ENCODE measurements around the gene SYPL2. TPM values are rescaled to one million over a fixed set of nuclear protein-coding genes. Genes with fewer than 3 reads are reported as not detected.
A peak's percentile ranks its signal among the peaks of the same experiment; 100 is the strongest.

The SYPL2 gene
- total and polyA plus RNA-seq, 2 of the 8 experiments (the other 6 are each of a cell fraction or from before 2014, with no cell fraction given) = 1.5 TPM

DNA sequence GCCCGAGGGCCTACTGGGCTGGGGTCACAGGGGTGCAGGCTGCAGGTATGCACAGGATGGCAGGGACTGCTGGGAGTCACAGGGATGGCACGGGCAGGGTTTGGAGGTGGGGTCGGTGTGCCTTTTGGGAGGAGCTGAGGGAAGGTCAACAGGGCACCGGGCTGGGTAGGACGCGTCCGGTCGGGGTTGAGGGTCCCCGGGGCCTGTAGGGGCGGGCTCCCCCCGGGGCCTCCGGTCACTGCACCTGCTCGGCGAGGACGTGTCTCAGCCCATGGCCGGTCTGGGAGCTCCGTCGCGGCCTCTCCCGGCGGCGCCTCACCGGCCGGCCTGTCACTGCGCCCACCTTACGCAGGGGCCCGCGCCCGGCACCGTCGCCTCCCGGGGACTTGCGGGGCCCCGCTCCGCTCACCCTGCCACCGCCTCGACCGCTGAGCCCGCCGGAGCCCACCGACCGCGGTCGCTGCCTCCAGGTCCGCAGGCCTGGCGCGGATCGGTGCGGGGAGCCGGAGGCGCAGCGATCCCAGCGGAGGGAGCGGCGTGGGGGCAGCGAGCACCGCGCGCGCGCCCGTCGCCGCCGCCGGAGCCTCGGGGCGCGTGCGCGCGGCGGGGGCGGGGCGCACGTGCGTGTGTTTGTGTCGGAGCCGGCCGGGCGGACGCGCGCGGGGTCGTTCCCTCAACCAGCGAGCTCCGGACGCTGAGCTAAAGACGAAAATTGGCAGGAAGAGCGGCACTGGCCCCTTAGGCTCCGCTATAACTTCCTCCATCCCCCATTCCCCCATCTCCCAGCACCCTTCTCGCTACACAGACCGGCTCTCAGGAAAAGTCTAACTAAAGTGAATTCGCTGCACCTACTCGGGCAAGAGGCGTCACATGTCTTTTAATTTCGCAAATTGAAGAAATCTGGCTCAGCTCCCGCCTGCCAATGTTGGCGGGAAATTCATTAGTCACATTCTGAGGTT is 43.1 kb downstream of the SYPL2 start, which contains the start of gene AMIGO1:
Gene AMIGO1 (minus strand): TSS at position 552 of the 959 bp plus-strand sequence. CDS start 815 bp downstream, outside the sequence.
- Histone ChIP-seq H2BK20ac (ENCODE audit: low read length) (no peak within 1 kb of the TSS), H3K23ac (ENCODE audit: insufficient read length) (no peak within 1 kb of the TSS), H3K36me3 (ENCODE audit: control insufficient read depth in 2 of 4, insufficient read depth in 4 of 4, low read length in 3 of 4) (no peaks in the 10 kb centered on the region), H3K79me1 (ENCODE audit: low read depth, low read length) (no peaks in the 10 kb centered on the region), H3K56ac (replicated peaks; ENCODE audit: insufficient read length, low read depth, low read length) (peak within 1 kb of the TSS; percentile 55), H4K91ac (replicated peaks; ENCODE audit: insufficient read length, low read length) (no peak within 1 kb of the TSS), H3K27ac (ENCODE audit: low read depth, low read length) (no peak within 1 kb of the TSS), H2AFZ (ENCODE audit: low read length) (peak within 1 kb of the TSS; percentile 95), H3K4me2 (ENCODE audit: insufficient read depth in 1 of 2, low read depth in 2 of 2, low read length in 2 of 2) (peak within 1 kb of the TSS; percentile 90 to 97), H2BK120ac (replicated peaks; ENCODE audit: low read depth, low read length) (no peak within 1 kb of the TSS), H4K8ac (ENCODE audit: extremely low read depth, insufficient read depth, low read length) (no peak within 1 kb of the TSS; the same call in 1 of the 2 replicates), H3K4ac (replicated peaks; ENCODE audit: insufficient read length, low read depth, low read length) (peak within 1 kb of the TSS; percentile 20), H3K14ac (ENCODE audit: insufficient read length) (no peak within 1 kb of the TSS), H3K9ac (replicated peaks in 1 of 4; ENCODE audit: extremely low read depth in 1 of 4, low read depth in 3 of 4, low read length in 3 of 4) (peak within 1 kb of the TSS; percentile 17 to 83 (median 50)), H4K5ac (ENCODE audit: insufficient read length, low read depth, low read length) (no peak within 1 kb of the TSS), H3K18ac (ENCODE audit: extremely low read depth, low read length) (peak within 1 kb of the TSS; percentile 78), H3K9me3 (ENCODE audit: insufficient read depth in 2 of 2, low read depth in 1 of 2, low read length in 1 of 2) (no peaks in the 10 kb centered on the region), H3K79me2 (ENCODE audit: control insufficient read depth in 1 of 2, insufficient read depth in 2 of 2, low read length in 2 of 2) (no peaks in the 10 kb centered on the region), H2BK15ac (ENCODE audit: low read length) (0 out of 2 replicates have a peak within 1 kb of the TSS, but pooled peaks have one; percentile 16), H3K4me3 (ENCODE audit: extremely low read depth in 1 of 4, insufficient read depth in 2 of 4, low read depth in 3 of 4, low read length in 4 of 4) (peak within 1 kb of the TSS; percentile 77 to 87 (median 81)), H3K27me3 (replicated peaks in 1 of 4; ENCODE audit: control insufficient read depth in 3 of 4, extremely low read depth in 1 of 4, insufficient read depth in 3 of 4, low read length in 3 of 4) (peaks cover 0 to 23% (median 15%) of the 10 kb centered on the region in 4 experiments; a peak in 6 of 7 replicates), H3K4me1 (replicated peaks in 1 of 4; ENCODE audit: control insufficient read depth in 3 of 4, insufficient read depth in 4 of 4, low read length in 3 of 4) (peaks cover 0 to 7% (median 3%) of the 10 kb centered on the region in 4 experiments; a peak in 1 of 7 replicates), H3K23me2 (ENCODE audit: low read depth, low read length) (peaks cover 10% of the 10 kb centered on the region), H4K20me1 (replicated peaks in 1 of 2; ENCODE audit: control insufficient read depth in 1 of 2, insufficient read depth in 2 of 2, low read length in 2 of 2) (peaks cover 2 to 7% of the 10 kb centered on the region in 2 experiments), H2AK5ac (ENCODE audit: low read depth, low read length) (no peak within 1 kb of the TSS), H2BK5ac (ENCODE audit: low read depth, low read length) (no peak within 1 kb of the TSS), H2BK12ac (ENCODE audit: low read depth, low read length) (0 out of 2 replicates have a peak within 1 kb of the TSS, but pooled peaks have one; percentile 9)
- 2% methylated on average over 23 of the region's 100 CpGs; no CpG with 5 or more reads in 1 of the 2 experiments for WGBS, 2 experiments (ENCODE audit: extremely low coverage in 1 of 2, insufficient coverage in 1 of 2, insufficient read length in 1 of 2, insufficient replicate concordance in 2 of 2, low coverage in 1 of 2, low lambda C conversion rate in 2 of 2, missing lambda C conversion rate in 1 of 2)
- no peak for FAIRE-seq
- DNase-seq (ENCODE audit: low read depth in 1 of 2, low spot score in 2 of 2) = peak in 1 of 2 experiments; percentile 80
- CTCF ChIA-PET (ENCODE audit: partially characterized antibody) = interaction anchor here (1.1 to 43.7 kb wide), 6 partner anchors 1 to 475 kb away, joined by 3 to 1755 read pairs (median 334); partner anchors contain the start of genes AHCYL1, AMIGO1, ATXN7L2 and CYB561D1
- POLR2A ChIA-PET (ENCODE audit: partially characterized antibody) = interaction anchor here (0.7 to 2.2 kb wide), 9 partner anchors 8 to 84 kb away, joined by 3 to 20 read pairs (median 7); partner anchors contain the start of genes ATXN7L2 and CYB561D1
- TF ChIP-seq RFX5 (IDR thresholded peaks at IDR 0.05; ENCODE audit: borderline replicate concordance, low read depth, low read length) = no peak
- TF ChIP-seq SAP30 (IDR thresholded peaks at IDR 0.05; ENCODE audit: insufficient read depth, insufficient replicate concordance, low read length) = no peak
- TF ChIP-seq MAFK (IDR thresholded peaks at IDR 0.05; ENCODE audit: low read depth, low read length) = no peak
- no peak for TF ChIP-seq YY1 (IDR thresholded peaks at IDR 0.05; ENCODE audit: low read depth, low read length)
- TF ChIP-seq SP1 (IDR thresholded peaks at IDR 0.05; ENCODE audit: low read depth, low read length) = no peak
- TF ChIP-seq POLR2A (IDR thresholded peaks at IDR 0.05; ENCODE audit: control extremely low read depth in 1 of 2, low read depth in 2 of 2, low read length in 2 of 2) = no peak
